Hepatocyte (in vitro differentiated cells): ENCODE data around the gene CATSPERE. TPM values are rescaled to one million over a fixed set of nuclear protein-coding genes. Genes with fewer than 3 reads are reported as not detected.

Experiments
- DNase-seq: peaks from one replicate; pipeline ENCODE4 v3.0.0-alpha.2; 2016; ENCODE audit warnings: low spot score
- H2AFZ ChIP-seq: fragments of 200-600 bp; sonication (generic); 2 replicates; pipeline ENCODE4 v1.6.0; 2016; ENCODE audit warnings: antibody characterized with exemption, mild to moderate bottlenecking
- H3K27ac ChIP-seq: fragments of 200-600 bp; sonication (generic); 2 replicates; pipeline ENCODE4 v1.5.1; 2016; ENCODE audit warnings: mild to moderate bottlenecking
- H3K27me3 ChIP-seq: fragments of 200-600 bp; sonication (generic); 2 replicates; pipeline ENCODE4 v1.6.1; 2016
- H3K36me3 ChIP-seq: fragments of 200-600 bp; sonication (generic); replicated peaks from 2 replicates; pipeline ENCODE4 v1.5.1; 2016; ENCODE audit warnings: low read depth; ENCODE audit not compliant: insufficient read depth
- H3K4me1 ChIP-seq: fragments of 200-600 bp; sonication (generic); 2 replicates; pipeline ENCODE4 v1.5.1; 2016; ENCODE audit warnings: mild to moderate bottlenecking, moderate library complexity; ENCODE audit not compliant: insufficient read depth
- H3K4me2 ChIP-seq: fragments of 200-600 bp; sonication (generic); 2 replicates; pipeline ENCODE4 v1.6.0; 2016
- H3K4me3 ChIP-seq: fragments of 200-600 bp; sonication (generic); 2 replicates; pipeline ENCODE4 v1.5.1; 2016; ENCODE audit warnings: mild to moderate bottlenecking
- H3K79me2 ChIP-seq: fragments of 200-600 bp; sonication (generic); 2 replicates; pipeline ENCODE4 v1.6.0; 2017; ENCODE audit warnings: mild to moderate bottlenecking
- H3K9me2 ChIP-seq: fragments of 200-600 bp; sonication (generic); replicated peaks from 2 replicates; pipeline ENCODE4 v1.6.0; 2017; ENCODE audit warnings: mild to moderate bottlenecking; ENCODE audit not compliant: insufficient read depth
- H3K9me3 ChIP-seq: fragments of 200-600 bp; sonication (generic); 2 replicates; pipeline ENCODE4 v1.5.1; 2016; ENCODE audit warnings: low read depth, mild to moderate bottlenecking
- H4K20me1 ChIP-seq: fragments of 200-600 bp; sonication (generic); 2 replicates; pipeline ENCODE4 v1.6.0; 2016; ENCODE audit warnings: mild to moderate bottlenecking; ENCODE audit not compliant: insufficient read depth, poor library complexity, severe bottlenecking
- CTCF ChIP-seq: fragments of 200-600 bp; sonication (generic); IDR thresholded peaks from 2 replicates; pipeline ENCODE4 v1.5.1; 2016; ENCODE audit warnings: antibody characterized with exemption, mild to moderate bottlenecking; ENCODE audit not compliant: poor library complexity
- EZH2 ChIP-seq: fragments of 200-600 bp; sonication (generic); IDR thresholded peaks from 2 replicates; pipeline ENCODE4 v1.6.1; 2016; ENCODE audit warnings: antibody characterized with exemption, mild to moderate bottlenecking, borderline replicate concordance
- EZH2phosphoT487 ChIP-seq: fragments of 200-600 bp; sonication (generic); IDR thresholded peaks from one replicate; pipeline ENCODE4 v1.6.1; 2018; ENCODE audit warnings: antibody characterized with exemption, mild to moderate bottlenecking, low read depth, moderate library complexity; ENCODE audit not compliant: unreplicated experiment, severe bottlenecking
- WGBS: methylation state at CpG from one replicate; pipeline ENCODE4 v1.1.6; 2016; ENCODE audit warnings: low lambda C conversion rate; ENCODE audit errors: missing lambda C conversion rate; 5-methylcytosine and 5-hydroxymethylcytosine counted together
- polyA plus RNA-seq: library from polyadenylated mRNA; unstranded; fragments of >200 nt; fragmentation: Nextera tagmentation; extraction: Ambion mirVana; gene quantifications from 2 replicates; pipeline ENCODE4 v1.2.1, GENCODE V29; 2016
- total RNA-seq: library from RNA; depleted of rRNA; stranded (reverse); fragments of >200 nt; gene quantifications from 2 replicates; pipeline ENCODE4 v1.2.3, GENCODE V29; 2014

The CATSPERE gene
- total and polyA plus RNA-seq, 2 experiments from 2014 or later, result 1.0 to 2.3 TPM

- TF ChIP-seq CTCF, result no peak
- no peak for TF ChIP-seq EZH2phosphoT487
- TF ChIP-seq EZH2, result no peak
- Histone ChIP-seq H3K27ac (no peak overlapping the region), H4K20me1 (no peaks in the 10 kb centered on the region), H3K79me2 (no peaks in the 10 kb centered on the region), H3K9me3 (no peaks in the 10 kb centered on the region), H3K27me3 (no peaks in the 10 kb centered on the region), H3K36me3 (no peaks in the 10 kb centered on the region), H3K4me3 (no peak overlapping the region), H2AFZ (no peak overlapping the region), H3K4me2 (no peak overlapping the region), H3K4me1 (no peaks in the 10 kb centered on the region), H3K9me2 (no peaks in the 10 kb centered on the region)
- DNase-seq, result no peak
- 90% methylated on average over 16 of the region's 16 CpGs for WGBS
Measured at GRCh38 chr1:244642526-244642925, 181.5 kb downstream of the CATSPERE start.

GRCh38 chr1:244642988-244643387, 181.9 kb downstream of the CATSPERE start:
- Histone ChIP-seq H3K9me2 (no peaks in the 10 kb centered on the region), H3K4me3 (no peak overlapping the region), H3K4me2 (no peak overlapping the region), H2AFZ (no peak overlapping the region), H3K27ac (no peak overlapping the region), H3K36me3 (no peaks in the 10 kb centered on the region), H4K20me1 (no peaks in the 10 kb centered on the region), H3K4me1 (no peaks in the 10 kb centered on the region), H3K27me3 (no peaks in the 10 kb centered on the region), H3K9me3 (no peaks in the 10 kb centered on the region), H3K79me2 (no peaks in the 10 kb centered on the region)
- WGBS, result 91% methylated on average over 14 of the region's 14 CpGs
- TF ChIP-seq EZH2phosphoT487 (no peak), EZH2 (no peak), CTCF (no peak)
- DNase-seq, result no peak

- no peak overlapping the region for H2AFZ ChIP-seq
- no peak for DNase-seq
- no peak overlapping the region for H3K27ac ChIP-seq
- no peaks in the 10 kb centered on the region for H3K27me3 ChIP-seq
- H3K4me1 ChIP-seq, result no peaks in the 10 kb centered on the region
- H4K20me1 ChIP-seq, result no peaks in the 10 kb centered on the region
- H3K4me2 ChIP-seq, result no peak overlapping the region
- H3K9me2 ChIP-seq, result no peaks in the 10 kb centered on the region
- TF ChIP-seq EZH2 (no peak), EZH2phosphoT487 (no peak), CTCF (no peak)
- no peaks in the 10 kb centered on the region for H3K79me2 ChIP-seq
- no peaks in the 10 kb centered on the region for H3K9me3 ChIP-seq
- no peak overlapping the region for H3K4me3 ChIP-seq
- 80% methylated on average over 6 of the region's 6 CpGs for WGBS
- H3K36me3 ChIP-seq, result no peaks in the 10 kb centered on the region
Measured at GRCh38 chr1:244645414-244645813, 184.3 kb downstream of the CATSPERE start.

GRCh38 chr1:244645890-244646289, 184.8 kb downstream of the CATSPERE start:
- Histone ChIP-seq H3K36me3 (no peaks in the 10 kb centered on the region), H2AFZ (no peak overlapping the region), H3K79me2 (no peaks in the 10 kb centered on the region), H3K27me3 (no peaks in the 10 kb centered on the region), H3K4me2 (no peak overlapping the region), H4K20me1 (no peaks in the 10 kb centered on the region), H3K27ac (no peak overlapping the region), H3K9me2 (no peaks in the 10 kb centered on the region), H3K4me1 (no peaks in the 10 kb centered on the region), H3K4me3 (no peak overlapping the region), H3K9me3 (no peaks in the 10 kb centered on the region)
- WGBS, result 92% methylated on average over 6 of the region's 6 CpGs
- DNase-seq, result no peak
- no peak for TF ChIP-seq EZH2phosphoT487
- no peak for TF ChIP-seq CTCF
- no peak for TF ChIP-seq EZH2
